HFF-Myc (cell line): ENCODE results near the gene HSD17B8.

Experiments
- DNase-seq: peaks from one replicate; pipeline ENCODE4 v3.0.0-alpha.2; 2011; ENCODE audit warnings: low read depth; ENCODE audit errors: extremely low read depth
- H3K4me3 ChIP-seq: replicated peaks from 2 replicates; pipeline ENCODE4 v1.5.1; 2011; ENCODE audit warnings: low read depth, mild to moderate bottlenecking, control low read depth, low read length
- CTCF ChIP-seq: IDR thresholded peaks from 2 replicates; pipeline ENCODE4 v1.5.1; 2012; ENCODE audit warnings: mild to moderate bottlenecking, low read depth, low read length, control low read depth; ENCODE audit errors: missing control alignments

HSD17B8 gene

DNA sequence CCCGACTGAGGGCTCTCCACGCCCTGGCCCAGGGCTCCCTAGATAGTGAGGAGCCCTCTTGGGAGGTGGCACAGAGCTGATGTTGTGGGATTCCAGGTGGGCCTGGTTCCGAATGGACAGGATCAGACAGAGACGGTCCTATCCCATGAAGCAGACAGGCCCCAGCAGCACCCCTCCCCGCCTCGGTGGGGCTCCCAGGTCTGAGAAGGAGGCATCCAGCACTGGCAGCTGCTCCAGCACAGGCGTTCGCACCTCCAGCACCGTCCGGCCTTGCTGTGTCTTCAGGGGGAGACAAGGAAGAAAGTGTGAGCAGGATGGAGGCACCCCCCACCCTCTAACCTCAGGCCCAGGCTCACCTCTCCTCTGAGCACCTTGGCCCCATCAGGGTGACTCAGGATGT lies 40.9 kb upstream of the HSD17B8 start:
- H3K4me3 ChIP-seq, result no peak overlapping the region
- DNase-seq, result no peak
- TF ChIP-seq CTCF, result no peak

GRCh38 chr6:33164176-33164575 lies 40.3 kb upstream of the HSD17B8 start:
- no peak for TF ChIP-seq CTCF
- H3K4me3 ChIP-seq, result no peak overlapping the region
- DNase-seq, result no peak

- no peak for DNase-seq
- no peak for TF ChIP-seq CTCF
- no peak overlapping the region for H3K4me3 ChIP-seq
Measured at GRCh38 chr6:33164665-33165373, 39.6 kb upstream of the HSD17B8 start.

DNA sequence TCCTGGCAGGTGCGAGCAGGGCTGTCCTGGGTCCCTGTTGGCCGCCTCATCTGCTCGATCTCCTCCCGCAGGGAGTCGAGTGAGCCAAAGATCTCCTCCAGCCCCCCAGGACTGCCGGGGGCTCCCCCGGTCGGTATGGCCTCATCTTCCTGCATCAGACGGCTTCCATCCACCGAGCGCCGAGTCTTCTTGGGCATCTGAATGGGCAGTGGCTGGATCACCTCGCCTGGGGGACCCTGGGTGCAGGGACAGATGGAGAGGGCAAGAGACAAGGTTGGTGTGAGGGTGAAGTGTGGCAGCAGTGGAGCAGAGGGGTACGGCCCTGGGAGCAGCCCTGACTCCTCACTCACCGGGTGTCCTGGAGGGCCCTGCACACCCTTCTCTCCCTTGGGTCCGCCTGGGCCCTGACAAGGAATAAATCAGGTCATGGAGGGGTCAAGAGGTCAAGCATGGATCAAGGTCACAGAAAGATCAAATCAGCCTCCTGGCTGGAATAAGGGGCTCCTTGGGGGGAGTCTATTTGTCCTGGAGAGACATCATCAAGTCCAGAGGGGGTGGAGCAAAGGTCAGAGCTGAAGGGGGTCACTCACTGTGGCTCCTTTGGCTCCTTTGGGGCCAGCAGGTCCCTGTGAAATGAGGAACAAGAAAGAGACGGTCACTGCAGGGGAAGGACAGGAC lies 38.7 kb upstream of the HSD17B8 start:
- TF ChIP-seq CTCF, result no peak
- DNase-seq, result no peak
- H3K4me3 ChIP-seq, result no peak overlapping the region

DNA sequence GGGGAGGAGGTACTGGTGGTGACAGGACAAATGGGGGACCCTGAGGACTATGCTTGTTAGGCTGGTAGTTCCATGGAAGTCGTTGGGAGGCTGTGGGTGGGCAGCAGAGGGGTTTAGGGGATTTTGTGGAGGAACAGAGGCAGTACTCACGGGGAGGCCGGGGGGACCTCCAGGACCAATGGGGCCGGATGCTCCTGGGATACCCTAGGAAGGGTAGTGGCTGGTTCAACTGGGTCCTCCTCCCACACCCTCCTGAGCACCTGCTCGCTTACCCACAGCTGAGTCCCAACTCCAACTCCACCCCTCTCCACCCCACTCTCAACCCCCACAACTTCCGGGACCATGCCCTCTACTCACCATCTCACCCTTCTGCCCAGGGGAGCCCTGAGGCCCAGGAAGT lies 38.1 kb upstream of the HSD17B8 start:
- H3K4me3 ChIP-seq, result no peak overlapping the region
- TF ChIP-seq CTCF, result no peak
- DNase-seq, result no peak

GRCh38 chr6:33166811-33167210 lies 37.6 kb upstream of the HSD17B8 start:
- no peak overlapping the region for H3K4me3 ChIP-seq
- TF ChIP-seq CTCF, result no peak
- no peak for DNase-seq
